H7 (cell line): ENCODE results near the gene CASKIN2. TPM values are rescaled to one million over a fixed set of nuclear protein-coding genes. Genes with fewer than 3 reads are reported as not detected.
A peak's percentile ranks its signal among the peaks of the same experiment; 100 is the strongest.

Experiments used
- DNase-seq: peaks from one replicate; pipeline ENCODE4 v3.0.0; 2012
- H3K27me3 ChIP-seq: 2 replicates; pipeline ENCODE4 v1.6.0; 2011; ENCODE audit warnings: mild to moderate bottlenecking, low read length; ENCODE audit not compliant: control insufficient read depth, insufficient read depth
- H3K36me3 ChIP-seq: replicated peaks from 2 replicates; pipeline ENCODE4 v1.5.1; 2011; ENCODE audit warnings: low read length; ENCODE audit not compliant: control insufficient read depth, insufficient read depth
- H3K4me3 ChIP-seq: 2 replicates; pipeline ENCODE4 v1.5.1; 2011; ENCODE audit warnings: low read depth, mild to moderate bottlenecking, control low read depth, low read length, moderate library complexity; ENCODE audit not compliant: insufficient read depth
- total RNA-seq: library from RNA; depleted of rRNA; stranded (reverse); fragments of >200 nt; shearing (Covaris generic); gene quantifications from 2 replicates; pipeline ENCODE4 v1.2.3, GENCODE V29; 2014

CASKIN2 gene
- total RNA-seq, 1 experiment from 2014 or later, result 13.1 TPM

GRCh38 chr17:75474736-75475135 is 40.6 kb downstream of the CASKIN2 start:
- Histone ChIP-seq H3K27me3 (no peaks in the 10 kb centered on the region), H3K4me3 (no peak overlapping the region), H3K36me3 (peaks cover 1% of the 10 kb centered on the region; the same call in 1 of the 2 replicates)
- DNase-seq, result no peak

GRCh38 chr17:75473246-75473645 is 42.1 kb downstream of the CASKIN2 start:
- Histone ChIP-seq H3K27me3 (no peaks in the 10 kb centered on the region), H3K36me3 (peaks cover 1% of the 10 kb centered on the region; the same call in 1 of the 2 replicates), H3K4me3 (no peak overlapping the region)
- DNase-seq, result no peak

GRCh38 chr17:75472119-75472518 is 43.2 kb downstream of the CASKIN2 start:
- Histone ChIP-seq H3K4me3 (no peak overlapping the region), H3K27me3 (no peaks in the 10 kb centered on the region), H3K36me3 (peaks cover 1% of the 10 kb centered on the region; the same call in 1 of the 2 replicates)
- no peak for DNase-seq

- Histone ChIP-seq H3K36me3 (peaks cover 1% of the 10 kb centered on the region; the same call in 1 of the 2 replicates), H3K4me3 (no peak overlapping the region), H3K27me3 (no peaks in the 10 kb centered on the region)
- no peak for DNase-seq
Measured at GRCh38 chr17:75471207-75471606, 44.1 kb downstream of the CASKIN2 start.

GRCh38 chr17:75468779-75469373 is 46.5 kb downstream of the CASKIN2 start:
- peaks cover 1% of the 10 kb centered on the region; the same call in 1 of the 2 replicates for H3K36me3 ChIP-seq
- no peak for DNase-seq
- H3K4me3 ChIP-seq, result no peak overlapping the region
- H3K27me3 ChIP-seq, result no peaks in the 10 kb centered on the region

- Histone ChIP-seq H3K36me3 (peaks cover 1% of the 10 kb centered on the region; the same call in 1 of the 2 replicates), H3K27me3 (no peaks in the 10 kb centered on the region), H3K4me3 (no peak overlapping the region)
- no peak for DNase-seq
Measured at GRCh38 chr17:75468291-75468754, 47.0 kb downstream of the CASKIN2 start.

GRCh38 chr17:75465039-75465438 is 50.3 kb downstream of the CASKIN2 start:
- Histone ChIP-seq H3K4me3 (no peak overlapping the region), H3K27me3 (no peaks in the 10 kb centered on the region), H3K36me3 (no peaks in the 10 kb centered on the region)
- no peak for DNase-seq

GRCh38 chr17:75463603-75464002 is 51.7 kb downstream of the CASKIN2 start:
- Histone ChIP-seq H3K27me3 (no peaks in the 10 kb centered on the region), H3K36me3 (no peaks in the 10 kb centered on the region), H3K4me3 (no peak overlapping the region)
- no peak for DNase-seq

GRCh38 chr17:75460295-75460694 is 55.0 kb downstream of the CASKIN2 start:
- no peak overlapping the region for H3K4me3 ChIP-seq
- no peak for DNase-seq
- no peaks in the 10 kb centered on the region for H3K27me3 ChIP-seq
- no peaks in the 10 kb centered on the region for H3K36me3 ChIP-seq

GRCh38 chr17:75459590-75460267 is 55.6 kb downstream of the CASKIN2 start:
- Histone ChIP-seq H3K36me3 (no peaks in the 10 kb centered on the region), H3K4me3 (no peak overlapping the region), H3K27me3 (no peaks in the 10 kb centered on the region)
- peak; percentile 17 for DNase-seq

GRCh38 chr17:75459246-75459589 is 56.1 kb downstream of the CASKIN2 start:
- no peak overlapping the region for H3K4me3 ChIP-seq
- no peaks in the 10 kb centered on the region for H3K36me3 ChIP-seq
- no peaks in the 10 kb centered on the region for H3K27me3 ChIP-seq
- DNase-seq, result peak; percentile 6

GRCh38 chr17:75457047-75457654 is 58.2 kb downstream of the CASKIN2 start:
- Histone ChIP-seq H3K27me3 (no peaks in the 10 kb centered on the region), H3K4me3 (peak overlapping the region; percentile 69), H3K36me3 (no peaks in the 10 kb centered on the region)
- DNase-seq, result peak; percentile 81

- Histone ChIP-seq H3K27me3 (no peaks in the 10 kb centered on the region), H3K36me3 (no peaks in the 10 kb centered on the region), H3K4me3 (peak within 1 kb of the TSS; percentile 69)
- DNase-seq, result peak; percentile 98
Measured at GRCh38 chr17:75456417-75457046, 58.8 kb downstream of the CASKIN2 start, which contains the start of gene TMEM94. TSS of gene TMEM94 (plus strand) at chr17:75456635. CDS start at chr17:75471906, 15,271 bp downstream.

GRCh38 chr17:75456039-75456416 is 59.3 kb downstream of the CASKIN2 start:
- Histone ChIP-seq H3K4me3 (peak overlapping the region; percentile 36), H3K27me3 (no peaks in the 10 kb centered on the region), H3K36me3 (no peaks in the 10 kb centered on the region)
- no peak for DNase-seq
